Uterus (tissue), 4 donors: ENCODE data around the gene RPS6KA2. TPM values are rescaled to one million over a fixed set of nuclear protein-coding genes. Genes with fewer than 3 reads are reported as not detected.
"Not testable (repeated sequence)": the region's sequence is repeated elsewhere in the genome, so short reads cannot be mapped to it uniquely, and the experiment has no call there.

Experiments used
- DNase-seq, 2 donors: peaks; one replicate each; pipeline ENCODE4 v3.0.0-alpha.2; 2019 to 2020
- H3K27ac ChIP-seq, 2 donors: fragments of 200-600 bp; sonication (generic); 1 replicate in 1 of 2; 2 replicates in 1 of 2; pipeline ENCODE4 v1.5.1; 2016 to 2018
- H3K27me3 ChIP-seq, 2 donors: fragments of 200-600 bp; sonication (generic); one replicate each; pipeline ENCODE4 v1.5.1; 2018 to 2019; ENCODE audit warnings: control low read depth in 1 of 2
- H3K36me3 ChIP-seq, 2 donors: fragments of 200-600 bp; sonication (generic); one replicate each; pipeline ENCODE4 v1.5.1; 2019; ENCODE audit warnings: control low read depth in 1 of 2
- H3K4me1 ChIP-seq, 2 donors: fragments of 200-600 bp; sonication (generic); one replicate each; pipeline ENCODE4 v1.5.1; 2018 to 2019; ENCODE audit warnings: control low read depth in 1 of 2
- H3K4me3 ChIP-seq, 2 donors: fragments of 200-600 bp; sonication (generic); 1 replicate in 1 of 2; 2 replicates in 1 of 2; pipeline ENCODE4 v1.5.1; 2018 to 2019; ENCODE audit warnings: mild to moderate bottlenecking in 1 of 2
- H3K9me3 ChIP-seq, 2 donors: fragments of 200-600 bp; sonication (generic); one replicate each; pipeline ENCODE4 v1.5.1; 2019; ENCODE audit warnings: control low read depth in 1 of 2
- POLR2A ChIP-seq, 2 donors: fragments of 450-650 bp; IDR thresholded peaks; one replicate each; pipeline ENCODE4 v1.6.1; 2016; ENCODE audit warnings: antibody characterized with exemption in 2 of 2, mild to moderate bottlenecking in 1 of 2, moderate library complexity in 1 of 2
- intact Hi-C: fragments of 100-400 bp; cut with DNase I; formaldehyde crosslinking; loops from one replicate; pipeline ENCODE4 v1.15.1; 2023; ENCODE audit warnings: low total_unique reads
- total RNA-seq, 4 donors: library from RNA; depleted of rRNA in 3 of 4; stranded (reverse); fragments of >200 nt in 3 of 4; gene quantifications; one replicate each; pipeline versions ENCODE4 v1.1.0 to v1.2.4, GENCODE V29; 2014 to 2023
- TF ChIP-seq, protein P1 (sequence below), 4 experiments: fragments of 200-600 bp in 2 of 4; fragments of 450-650 bp in 2 of 4; sonication (generic) in 2 of 4; IDR thresholded peaks; one replicate each; pipeline ENCODE4 v1.5.1; 2016 to 2019; ENCODE audit warnings: antibody characterized with exemption in 4 of 4, mild to moderate bottlenecking in 2 of 4, moderate library complexity in 1 of 4
- donor health status: DM: yes; HTN: yes; CAD: no.

RPS6KA2 gene
- total RNA-seq, 4 donors from 2014 or later, result 34.0 to 78.4 (median 55.8) TPM

- H3K27ac ChIP-seq, result no peak overlapping the region
- H3K4me1 ChIP-seq, result peaks cover 0 to 3% of the 10 kb centered on the region in 2 donors
- intact Hi-C loops, result no loop called here
- H3K36me3 ChIP-seq, result no peaks in the 10 kb centered on the region
- H3K9me3 ChIP-seq, result no peaks in the 10 kb centered on the region
- DNase-seq, result no peak
- H3K4me3 ChIP-seq, result no peak overlapping the region
- TF ChIP-seq POLR2A (IDR thresholded peaks at IDR 0.05), result no peak
- TF ChIP-seq, protein P1, sequence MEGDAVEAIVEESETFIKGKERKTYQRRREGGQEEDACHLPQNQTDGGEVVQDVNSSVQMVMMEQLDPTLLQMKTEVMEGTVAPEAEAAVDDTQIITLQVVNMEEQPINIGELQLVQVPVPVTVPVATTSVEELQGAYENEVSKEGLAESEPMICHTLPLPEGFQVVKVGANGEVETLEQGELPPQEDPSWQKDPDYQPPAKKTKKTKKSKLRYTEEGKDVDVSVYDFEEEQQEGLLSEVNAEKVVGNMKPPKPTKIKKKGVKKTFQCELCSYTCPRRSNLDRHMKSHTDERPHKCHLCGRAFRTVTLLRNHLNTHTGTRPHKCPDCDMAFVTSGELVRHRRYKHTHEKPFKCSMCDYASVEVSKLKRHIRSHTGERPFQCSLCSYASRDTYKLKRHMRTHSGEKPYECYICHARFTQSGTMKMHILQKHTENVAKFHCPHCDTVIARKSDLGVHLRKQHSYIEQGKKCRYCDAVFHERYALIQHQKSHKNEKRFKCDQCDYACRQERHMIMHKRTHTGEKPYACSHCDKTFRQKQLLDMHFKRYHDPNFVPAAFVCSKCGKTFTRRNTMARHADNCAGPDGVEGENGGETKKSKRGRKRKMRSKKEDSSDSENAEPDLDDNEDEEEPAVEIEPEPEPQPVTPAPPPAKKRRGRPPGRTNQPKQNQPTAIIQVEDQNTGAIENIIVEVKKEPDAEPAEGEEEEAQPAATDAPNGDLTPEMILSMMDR (IDR thresholded peaks at IDR 0.05), result no peak
- no peaks in the 10 kb centered on the region for H3K27me3 ChIP-seq
These were observed 42.9 kb downstream of the RPS6KA2 start for GRCh38 chr6:166584155-166584554.

GRCh38 chr6:166583230-166583965 lies 43.7 kb downstream of the RPS6KA2 start:
- no peaks in the 10 kb centered on the region for H3K36me3 ChIP-seq
- H3K4me1 ChIP-seq, result no peaks in the 10 kb centered on the region
- no peak overlapping the region for H3K4me3 ChIP-seq
- intact Hi-C loops, result no loop called here
- no peak for TF ChIP-seq POLR2A (IDR thresholded peaks at IDR 0.05)
- TF ChIP-seq, protein P1 (IDR thresholded peaks at IDR 0.05), result no peak
- no peaks in the 10 kb centered on the region for H3K9me3 ChIP-seq
- H3K27ac ChIP-seq, result no peak overlapping the region
- no peaks in the 10 kb centered on the region for H3K27me3 ChIP-seq
- DNase-seq, result no peak

- TF ChIP-seq, protein P1 (IDR thresholded peaks at IDR 0.05), result no peak
- TF ChIP-seq POLR2A (IDR thresholded peaks at IDR 0.05), result no peak
- no peak for DNase-seq
- H3K36me3 ChIP-seq, result no peaks in the 10 kb centered on the region
- H3K4me3 ChIP-seq, result no peak overlapping the region
- H3K9me3 ChIP-seq, result no peaks in the 10 kb centered on the region
- H3K27ac ChIP-seq, result no peak overlapping the region
- intact Hi-C loops, result no loop called here
- H3K4me1 ChIP-seq, result no peaks in the 10 kb centered on the region
- H3K27me3 ChIP-seq, result no peaks in the 10 kb centered on the region
These were observed 44.8 kb downstream of the RPS6KA2 start for GRCh38 chr6:166582258-166582657.

DNA sequence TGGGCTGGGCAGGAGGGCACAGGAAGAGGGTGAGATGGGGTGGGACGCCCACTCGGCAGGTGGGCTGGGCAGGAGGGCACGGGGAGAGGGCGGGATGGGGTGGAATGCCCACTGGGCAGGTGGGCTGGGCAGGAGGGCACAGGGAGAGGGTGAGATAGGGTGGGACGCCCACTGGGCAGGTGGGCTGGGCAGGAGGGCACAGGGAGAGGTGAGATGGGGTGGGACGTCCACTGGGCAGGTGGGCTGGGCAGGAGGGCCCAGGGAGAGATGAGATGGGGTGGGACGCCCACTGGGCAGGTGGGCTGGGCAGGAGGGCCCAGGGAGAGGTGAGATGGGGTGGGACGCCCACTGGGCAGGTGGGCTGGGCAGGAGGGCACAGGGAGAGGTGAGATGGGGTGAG lies 45.2 kb downstream of the RPS6KA2 start:
- H3K27ac ChIP-seq, intact Hi-C loops: not testable (repeated sequence)

GRCh38 chr6:166581091-166581511 lies 46.0 kb downstream of the RPS6KA2 start:
- Histone ChIP-seq H3K27ac (no peak overlapping the region), H3K27me3 (no peaks in the 10 kb centered on the region), H3K4me3 (no peak overlapping the region), H3K36me3 (no peaks in the 10 kb centered on the region), H3K9me3 (peaks cover 0 to 5% of the 10 kb centered on the region in 2 donors), H3K4me1 (no peaks in the 10 kb centered on the region)
- intact Hi-C loops, result no loop called here
- TF ChIP-seq, protein P1 (IDR thresholded peaks at IDR 0.05), result no peak
- no peak for TF ChIP-seq POLR2A (IDR thresholded peaks at IDR 0.05)
- no peak for DNase-seq

More for the DNA sequence above, 45.2 kb downstream of the RPS6KA2 start:
- H3K4me1 ChIP-seq, H3K9me3 ChIP-seq, H3K4me3 ChIP-seq, DNase-seq, H3K27me3 ChIP-seq, H3K36me3 ChIP-seq: not testable (repeated sequence)
